Left colon (tissue), 2 donors: ENCODE measurements around the gene CARS2. TPM values are rescaled to one million over a fixed set of nuclear protein-coding genes. Genes with fewer than 3 reads are reported as not detected.
A peak's percentile ranks its signal among the peaks of the same experiment; 100 is the strongest.
"Not testable (repeated sequence)": the region's sequence is repeated elsewhere in the genome, so short reads cannot be mapped to it uniquely, and the experiment has no call there.

ENCODE experiments used
- ATAC-seq: fragments of 200-7000 bp; cut with Tn5 transposase; one replicate; pipeline ENCODE4 v1.9.1; 2020; ENCODE audit warnings: mild to moderate bottlenecking, moderate library complexity
- DNase-seq, 2 donors: peaks; one replicate each; pipeline ENCODE4 v3.0.0-alpha.2; 2020
- intact Hi-C, 2 donors: fragments of 100-400 bp; cut with DNase I in 1 of 2; cut with micrococcal nuclease in 1 of 2; formaldehyde crosslinking; loops; one replicate each; pipeline versions ENCODE4 v1.11.2 to v1.14.0; 2022; cut with DNase I, micrococcal nuclease
- long read RNA-seq: library from polyadenylated mRNA; unstranded; transcript quantifications from one replicate; pipeline ENCODE4 v2.0.0, GENCODE V29; 2021
- total RNA-seq, 2 donors: library from RNA; stranded (reverse); fragmentation: NEBNext Ultra II Directional; extraction: Animal tissue kit (Norgen Biotek cat#: 25700); gene quantifications; one replicate each; pipeline ENCODE4 v1.2.1, GENCODE V29; 2021
- donor health status: DM: no; HTN: no; CAD: no.
- donor health status: DM: yes; HTN: yes; CAD: no.

The CARS2 gene
- 10 to 100 TPM; 38.4 to 55.8 TPM for total RNA-seq
- long read RNA-seq, transcript CARS2-201 (15 exons, 1,879 nt) = major isoform, 41 of 59 reads
- long read RNA-seq, partial matches to known transcripts = 6 of 59 reads
- long read RNA-seq, other reads (novel, unspliced or antisense) = 12 of 59 reads

GRCh38 chr13:110705826-110706569, at the start of gene CARS2:
Gene CARS2 (minus strand): TSS chr13:110706116. CDS start chr13:110706093, 23 bp downstream.
- peak; percentile 94 to 97 for DNase-seq
- intact Hi-C loops = no loop called here
- ATAC-seq = peak; percentile 96

- no peak for ATAC-seq
- DNase-seq = no peak
Measured at GRCh38 chr13:110748271-110748670, 42.4 kb upstream of the CARS2 start.

DNA sequence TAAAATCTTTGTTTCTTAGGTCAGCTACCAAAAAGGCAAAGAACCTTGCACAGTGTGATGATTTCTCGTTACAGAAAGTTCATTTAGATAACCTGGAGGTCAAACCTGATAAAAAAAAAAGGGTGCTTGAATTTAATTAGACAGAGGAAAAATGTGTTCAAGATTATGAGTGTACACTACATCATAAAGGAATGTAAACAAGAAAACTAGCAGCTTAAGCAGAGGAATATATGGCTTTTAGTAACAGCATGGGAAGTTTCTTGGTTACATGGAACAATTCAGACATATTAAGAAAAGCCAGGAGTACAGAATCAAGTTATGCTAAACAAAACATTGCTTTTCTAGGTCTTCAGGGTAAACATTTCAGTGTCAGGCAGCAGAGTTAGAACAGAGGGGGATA, 40.5 kb upstream of the CARS2 start:
- ATAC-seq (no peak), DNase-seq (no peak)
- intact Hi-C loops = no loop called here

More at GRCh38 chr13:110748271-110748670, 42.4 kb upstream of the CARS2 start:
- intact Hi-C loops = no loop called here

DNA sequence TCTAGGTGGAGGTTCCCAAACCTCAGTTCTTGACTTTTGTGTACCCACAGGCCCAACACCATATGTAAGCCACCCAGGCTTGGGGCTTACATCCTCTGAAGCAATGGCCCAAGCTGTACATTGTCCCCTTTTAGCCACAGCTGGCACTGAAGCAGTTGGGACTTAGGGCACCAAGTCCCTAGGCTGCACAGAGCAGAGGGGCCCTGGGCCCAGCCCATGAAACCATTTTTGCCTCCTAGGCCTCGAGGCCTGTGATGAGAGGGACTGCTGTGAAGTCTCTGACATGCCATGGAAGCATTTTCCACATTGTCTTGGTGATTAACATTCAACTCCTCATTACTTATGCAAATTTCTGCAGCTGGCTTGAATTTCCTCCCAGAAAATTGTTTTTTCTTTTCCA, 37.8 kb upstream of the CARS2 start:
- DNase-seq = no peak

DNA sequence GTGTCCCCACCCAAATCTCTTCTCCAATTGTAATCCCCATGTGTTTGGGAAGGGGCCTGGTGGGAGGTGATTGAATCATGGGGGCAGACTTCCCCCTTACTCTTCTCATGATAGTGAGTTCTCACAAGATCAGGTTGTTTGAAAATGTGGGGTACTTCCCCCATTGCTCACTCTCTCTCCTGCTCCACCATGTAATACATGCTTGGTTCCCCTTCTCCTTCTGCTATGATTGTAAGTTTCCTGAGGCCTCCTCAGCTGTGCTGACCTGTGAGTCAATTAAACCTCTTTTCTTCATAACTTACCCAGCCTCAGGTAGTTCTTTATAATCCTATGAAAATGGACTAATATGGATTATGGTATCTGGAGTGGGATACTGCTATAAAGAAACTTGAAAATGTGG, 31.6 kb upstream of the CARS2 start:
- ATAC-seq = no peak

More for the DNA sequence above, 37.8 kb upstream of the CARS2 start:
- intact Hi-C loops = no loop called here
- no peak for ATAC-seq

GRCh38 chr13:110734561-110734960, 28.6 kb upstream of the CARS2 start:
- no peak for DNase-seq
- ATAC-seq = no peak
- intact Hi-C loops = no loop called here

More for the DNA sequence above, 31.6 kb upstream of the CARS2 start:
- no peak for DNase-seq
- intact Hi-C loops = no loop called here

- intact Hi-C loops = no loop called here
- ATAC-seq = peak; percentile 91
- DNase-seq = no peak
Measured at GRCh38 chr13:110731072-110731471, 25.2 kb upstream of the CARS2 start.

GRCh38 chr13:110726726-110727125, 20.8 kb upstream of the CARS2 start:
- no peak for DNase-seq

DNA sequence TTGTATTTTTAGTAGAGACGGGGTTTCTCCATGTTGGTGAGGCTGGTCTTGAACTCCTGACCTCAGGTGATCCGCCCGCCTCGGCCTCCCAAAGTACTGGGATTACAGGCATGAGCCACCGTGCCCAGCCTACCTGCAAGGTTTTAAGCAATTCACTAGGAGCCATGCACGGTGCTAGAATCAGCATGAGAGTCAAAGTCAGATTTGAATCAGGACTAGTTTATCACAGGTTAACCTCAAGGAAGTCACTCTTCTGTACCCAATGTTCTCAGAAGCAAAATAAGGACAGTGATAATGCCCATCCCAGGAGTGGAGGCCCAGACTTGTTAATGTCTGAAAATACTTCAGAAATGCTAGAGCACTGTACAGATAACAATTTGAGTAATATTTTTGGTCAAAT, 20.2 kb upstream of the CARS2 start:
- DNase-seq, ATAC-seq: not testable (repeated sequence)
- intact Hi-C loops = loop anchor here in 1 of 2 donors (10.0 kb wide), 2 partner anchors 69 to 179 kb away; no protein-coding TSS in a partner anchor

More at GRCh38 chr13:110726726-110727125, 20.8 kb upstream of the CARS2 start:
- ATAC-seq = no peak
- intact Hi-C loops = loop anchor here in 1 of 2 donors (10.0 kb wide), 2 partner anchors 68 to 178 kb away; no protein-coding TSS in a partner anchor

DNA sequence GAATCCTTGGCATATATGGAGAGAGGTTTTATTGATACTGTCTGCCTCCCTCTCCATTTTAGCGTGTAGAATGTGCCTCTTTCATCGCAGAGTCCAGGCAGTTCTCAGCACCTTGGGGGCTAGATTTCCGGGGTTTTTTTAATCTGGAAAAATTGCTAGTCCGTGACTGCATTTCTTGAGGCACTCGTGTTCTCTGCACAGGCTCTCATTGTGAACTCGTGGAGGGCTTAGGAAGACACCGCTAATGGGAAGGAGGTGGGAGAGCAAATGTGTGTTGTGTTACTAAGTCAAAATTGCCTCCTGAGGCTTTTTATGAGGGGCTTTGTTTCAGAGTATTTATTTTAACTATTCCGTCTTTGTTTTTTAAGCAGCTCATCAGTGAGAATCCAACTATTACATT, 17.7 kb upstream of the CARS2 start:
- no peak for DNase-seq
- intact Hi-C loops = loop anchor here in 1 of 2 donors (10.0 kb wide), 2 partner anchors 71 to 181 kb away; no protein-coding TSS in a partner anchor
- no peak for ATAC-seq

- no peak for DNase-seq
- intact Hi-C loops = loop anchor here in 1 of 2 donors (10.0 kb wide), 2 partner anchors 72 to 182 kb away; no protein-coding TSS in a partner anchor
- peak; percentile 30 for ATAC-seq
Measured at GRCh38 chr13:110722971-110723370, 17.1 kb upstream of the CARS2 start.

- ATAC-seq (no peak), DNase-seq (no peak)
- intact Hi-C loops = no loop called here
Measured at GRCh38 chr13:110719036-110719710, 13.3 kb upstream of the CARS2 start.

- intact Hi-C loops = no loop called here
- DNase-seq = peak; percentile 57 to 67
- ATAC-seq = peak; percentile 10
Measured at GRCh38 chr13:110716247-110716515, 10.3 kb upstream of the CARS2 start.

DNA sequence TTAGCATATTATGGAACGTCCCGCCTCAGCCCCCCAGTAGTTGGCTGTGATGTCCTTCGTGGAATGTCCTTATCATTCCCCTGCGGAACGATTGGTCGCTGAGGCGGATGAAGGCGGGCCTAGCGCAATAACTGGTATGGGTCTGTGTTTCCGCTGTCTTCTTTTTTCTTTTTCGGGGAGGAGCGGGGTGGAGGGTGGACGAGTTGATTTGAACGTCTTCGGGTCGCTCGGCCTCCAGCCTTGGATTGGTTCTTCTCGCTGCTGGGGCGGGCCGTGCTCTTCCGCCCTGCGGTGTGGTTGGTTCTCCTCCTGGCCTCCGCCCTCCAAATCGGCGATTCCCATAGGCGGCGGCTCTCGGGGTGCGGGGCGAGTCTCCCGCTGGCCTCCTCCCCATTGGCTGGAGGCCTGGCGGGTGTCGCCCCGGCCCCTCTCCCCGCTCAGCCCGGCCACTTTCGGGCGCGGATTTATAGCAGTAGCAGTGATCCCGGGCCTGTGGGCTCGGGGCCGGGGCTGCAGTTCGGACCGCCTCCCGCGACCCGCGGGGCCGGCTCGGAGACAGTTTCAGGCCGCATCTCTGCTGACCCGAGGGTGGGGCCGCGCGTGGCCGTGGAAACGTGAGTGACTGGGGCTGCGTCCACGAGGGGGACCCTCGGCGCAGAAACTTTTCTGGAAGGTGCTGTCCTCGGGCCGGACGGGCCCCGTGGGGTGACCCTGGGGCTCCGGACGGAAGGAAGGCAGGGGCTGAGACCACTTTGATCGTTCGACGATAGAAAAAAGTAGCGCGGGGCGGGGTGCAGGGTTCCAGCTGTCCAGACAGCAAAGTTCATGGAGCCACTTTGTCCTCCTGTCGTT, 9.7 kb upstream of the CARS2 start:
- ATAC-seq (peak; percentile 59), DNase-seq (peak; percentile 96 to 99)
- intact Hi-C loops = no loop called here

DNA sequence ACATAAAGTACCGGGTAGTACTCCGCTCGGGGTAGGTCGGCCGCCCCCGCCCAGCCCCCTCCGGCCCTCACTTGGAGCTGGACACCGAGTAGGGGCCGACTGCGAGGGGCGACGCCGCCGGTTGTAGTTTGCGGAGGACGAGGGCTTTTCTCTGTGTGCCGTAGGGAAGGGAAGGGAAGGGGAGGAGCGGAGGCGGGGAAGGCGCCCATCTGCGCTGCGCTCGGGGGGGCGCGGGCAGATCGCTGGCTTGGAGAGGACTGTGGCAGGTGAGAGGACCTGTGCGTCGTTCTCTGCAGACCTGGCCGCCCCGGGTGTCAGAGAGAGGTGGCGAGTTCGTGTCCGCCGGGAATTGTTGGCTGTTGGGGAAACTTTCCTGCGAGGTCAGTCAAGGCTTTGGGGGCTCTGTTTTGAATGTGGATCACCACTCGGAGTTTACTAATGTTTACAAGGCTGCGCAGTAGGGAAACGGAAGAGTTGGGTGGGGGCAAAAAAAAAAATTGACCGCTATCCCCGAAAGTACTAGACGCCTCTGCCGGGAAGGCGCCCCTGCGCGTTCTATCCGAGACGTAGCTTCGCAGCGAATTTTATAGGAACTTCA, 9.0 kb upstream of the CARS2 start:
- intact Hi-C loops = no loop called here
- ATAC-seq (peak; percentile 7), DNase-seq (peak; percentile 67 to 74)

DNA sequence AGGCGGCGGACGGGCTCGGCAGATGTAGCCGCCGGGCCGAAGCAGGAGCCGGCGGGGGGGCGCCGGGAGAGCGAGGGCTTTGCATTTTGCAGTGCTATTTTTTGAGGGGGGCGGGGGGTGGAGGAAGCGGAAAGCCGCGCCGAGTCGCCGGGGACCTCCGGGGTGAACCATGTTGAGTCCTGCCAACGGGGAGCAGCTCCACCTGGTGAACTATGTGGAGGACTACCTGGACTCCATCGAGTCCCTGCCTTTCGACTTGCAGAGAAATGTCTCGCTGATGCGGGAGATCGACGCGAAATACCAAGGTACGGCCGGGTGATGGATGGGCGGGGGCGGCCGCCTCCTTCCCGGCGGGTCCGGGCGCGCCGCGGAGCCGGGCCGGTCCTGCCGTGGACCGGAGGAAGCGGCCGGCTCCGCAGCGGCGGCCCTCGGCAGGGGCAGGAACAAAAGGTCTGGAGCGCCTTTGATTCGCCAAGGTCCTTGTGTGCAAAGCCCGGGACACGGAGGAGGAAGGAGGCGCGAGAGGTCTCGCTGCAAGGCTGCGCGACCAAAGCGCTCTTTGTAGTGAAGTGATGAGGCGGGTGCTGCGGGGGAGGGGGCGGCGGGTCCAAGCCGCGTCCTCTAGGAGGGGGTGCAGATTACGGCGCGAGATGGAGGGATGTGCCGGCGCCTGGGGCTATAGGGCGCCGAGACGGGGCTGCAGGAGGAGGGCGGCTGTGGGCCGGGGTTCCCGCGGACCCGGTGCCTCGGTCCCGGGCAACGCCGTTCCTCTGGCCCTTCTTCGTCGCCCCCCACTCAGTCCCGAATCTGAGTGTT, 8.3 kb upstream of the CARS2 start:
- DNase-seq (peak; percentile 60 to 76), ATAC-seq (no peak)
- intact Hi-C loops = no loop called here

- intact Hi-C loops = no loop called here
- DNase-seq (no peak), ATAC-seq (no peak)
Measured at GRCh38 chr13:110713642-110713952, 7.7 kb upstream of the CARS2 start, which contains the start of gene ING1. Gene ING1 (plus strand): TSS chr13:110713700. CDS start chr13:110714150, 450 bp downstream.
